GM18498 (cell line): ENCODE measurements around the gene OR6J1.
A peak's percentile ranks its signal among the peaks of the same experiment; 100 is the strongest.
"Not testable (repeated sequence)": the region's sequence is repeated elsewhere in the genome, so short reads cannot be mapped to it uniquely, and the experiment has no call there.

ENCODE experiments used
- ATAC-seq: cut with Tn5 transposase; IDR thresholded peaks from one replicate; pipeline ENCODE4 v1.9.1; 2021; ENCODE audit warnings: mild to moderate bottlenecking, moderate library complexity; ENCODE audit not compliant: unreplicated experiment

The OR6J1 gene

GRCh38 chr14:22610931-22611330 lies 33.2 kb downstream of the OR6J1 start:
- no peak for ATAC-seq

GRCh38 chr14:22607291-22607690 lies 36.9 kb downstream of the OR6J1 start:
- no peak for ATAC-seq

- no peak for ATAC-seq
These were observed 37.8 kb downstream of the OR6J1 start for GRCh38 chr14:22606380-22606779.

GRCh38 chr14:22602862-22603261 lies 41.3 kb downstream of the OR6J1 start:
- no peak for ATAC-seq

- ATAC-seq, result no peak
These were observed 42.2 kb downstream of the OR6J1 start for GRCh38 chr14:22601996-22602395.

- ATAC-seq, result no peak
These were observed 42.7 kb downstream of the OR6J1 start for GRCh38 chr14:22601456-22601855.

GRCh38 chr14:22600027-22600426 lies 44.1 kb downstream of the OR6J1 start:
- no peak for ATAC-seq

GRCh38 chr14:22599349-22599748 lies 44.8 kb downstream of the OR6J1 start:
- ATAC-seq, result no peak

GRCh38 chr14:22598896-22599244 lies 45.3 kb downstream of the OR6J1 start:
- peak; percentile 45 for ATAC-seq

- peak; percentile 78 for ATAC-seq
These were observed 45.9 kb downstream of the OR6J1 start, which contains the start of gene ABHD4 for GRCh38 chr14:22598099-22598895. Gene ABHD4, plus strand, starts transcription at chr14:22598300. Its CDS starts 7 bp downstream, at chr14:22598307.

GRCh38 chr14:22597771-22598098 lies 46.4 kb downstream of the OR6J1 start:
- ATAC-seq, result peak; percentile 31

- ATAC-seq, result no peak
These were observed 46.9 kb downstream of the OR6J1 start for GRCh38 chr14:22597265-22597664.

- no peak for ATAC-seq
These were observed 47.7 kb downstream of the OR6J1 start for GRCh38 chr14:22596354-22596879.

GRCh38 chr14:22594156-22594716 lies 49.9 kb downstream of the OR6J1 start:
- no peak for ATAC-seq

- ATAC-seq, result no peak
These were observed 50.6 kb downstream of the OR6J1 start for GRCh38 chr14:22593601-22594000.

GRCh38 chr14:22593189-22593588 lies 51.0 kb downstream of the OR6J1 start:
- no peak for ATAC-seq

GRCh38 chr14:22589096-22589839 lies 54.9 kb downstream of the OR6J1 start, which contains the start of gene DAD1:
Gene DAD1, minus strand, starts transcription at chr14:22589224. Its CDS starts 67 bp downstream, at chr14:22589157.
- ATAC-seq, result peak; percentile 94

- no peak for ATAC-seq
These were observed 55.5 kb downstream of the OR6J1 start for GRCh38 chr14:22588526-22589095.

- not testable (repeated sequence) for ATAC-seq
These were observed 56.3 kb downstream of the OR6J1 start for GRCh38 chr14:22587677-22588422.

GRCh38 chr14:22587247-22587646 lies 56.9 kb downstream of the OR6J1 start:
- ATAC-seq, result no peak

- ATAC-seq, result no peak
These were observed 60.2 kb downstream of the OR6J1 start for GRCh38 chr14:22583994-22584393.
